ENCODE data around the gene HIKESHI. TPM values are rescaled to one million over a fixed set of nuclear protein-coding genes. Genes with fewer than 3 reads are reported as not detected.

The HIKESHI gene
- total and polyA plus RNA-seq, 2 of the 8 experiments (the other 6 are each of a cell fraction or from before 2014, with no cell fraction given), result 65.4 to 90.2 TPM

GRCh38 chr11:86370922-86371594 is 69.0 kb downstream of the HIKESHI start (continued):
- TF ChIP-seq KDM5A (IDR thresholded peaks at IDR 0.05; ENCODE audit: low read length) (no peak), YY1 (IDR thresholded peaks at IDR 0.05; ENCODE audit: low read depth, low read length) (no peak), SP1 (IDR thresholded peaks at IDR 0.05; ENCODE audit: low read depth, low read length) (no peak), HDAC6 (IDR thresholded peaks at IDR 0.05; ENCODE audit: low read depth, low read length) (no peak), RAD21 (IDR thresholded peaks at IDR 0.05 in 1 of 2, conservative IDR thresholded peaks at IDR 0.05 in 1 of 2; ENCODE audit: low read depth in 2 of 2, low read length in 2 of 2) (no peak)
